Cardiac fibroblast (primary cell): Measurements from ENCODE around the gene GNB1.

Experiments used
- DNase-seq, 2 donors: peaks; one replicate each; pipeline versions ENCODE4 v3.0.0 to v3.0.0-alpha.2; 2010; ENCODE audit warnings: low read depth in 2 of 2
- H3K4me3 ChIP-seq, 2 donors: replicated peaks in 1 of 2; 1 replicate in 1 of 2; 2 replicates in 1 of 2; pipeline ENCODE4 v1.5.1; 2011; ENCODE audit warnings: low read depth in 2 of 2, low read length in 2 of 2, mild to moderate bottlenecking in 2 of 2, moderate library complexity in 1 of 2
- TF ChIP-seq, protein P1 (sequence below): IDR thresholded peaks from one replicate; pipeline ENCODE4 v1.5.1; 2011; ENCODE audit warnings: low read depth, mild to moderate bottlenecking, low read length, inconsistent platforms

Gene GNB1

DNA sequence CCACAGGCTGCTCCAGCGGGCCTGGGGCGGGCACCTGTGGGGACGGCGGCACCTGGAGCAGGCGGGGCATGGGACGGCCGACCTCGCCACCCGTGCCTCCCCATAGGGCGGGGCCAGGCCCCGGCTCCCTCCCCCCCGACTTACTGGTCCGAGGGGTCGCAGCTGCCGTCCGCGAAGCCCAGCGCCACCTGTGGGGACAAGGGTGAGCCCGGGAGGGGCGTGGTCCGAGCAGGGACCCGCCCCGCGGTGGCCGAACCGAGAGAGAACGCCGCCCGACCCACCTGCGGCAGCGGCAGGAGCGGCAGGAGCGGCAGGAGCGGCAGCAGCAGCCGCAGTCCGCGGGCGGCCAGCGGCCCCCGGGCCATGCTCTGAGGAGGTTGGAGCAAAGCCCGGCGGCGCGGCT lies 28.0 kb upstream of the GNB1 start, which contains the start of gene TMEM52:
TSS of gene TMEM52 (minus strand) at position 379 of the 403 bp plus-strand sequence. CDS start at position 365, 14 bp downstream.
- TF ChIP-seq, protein P1, sequence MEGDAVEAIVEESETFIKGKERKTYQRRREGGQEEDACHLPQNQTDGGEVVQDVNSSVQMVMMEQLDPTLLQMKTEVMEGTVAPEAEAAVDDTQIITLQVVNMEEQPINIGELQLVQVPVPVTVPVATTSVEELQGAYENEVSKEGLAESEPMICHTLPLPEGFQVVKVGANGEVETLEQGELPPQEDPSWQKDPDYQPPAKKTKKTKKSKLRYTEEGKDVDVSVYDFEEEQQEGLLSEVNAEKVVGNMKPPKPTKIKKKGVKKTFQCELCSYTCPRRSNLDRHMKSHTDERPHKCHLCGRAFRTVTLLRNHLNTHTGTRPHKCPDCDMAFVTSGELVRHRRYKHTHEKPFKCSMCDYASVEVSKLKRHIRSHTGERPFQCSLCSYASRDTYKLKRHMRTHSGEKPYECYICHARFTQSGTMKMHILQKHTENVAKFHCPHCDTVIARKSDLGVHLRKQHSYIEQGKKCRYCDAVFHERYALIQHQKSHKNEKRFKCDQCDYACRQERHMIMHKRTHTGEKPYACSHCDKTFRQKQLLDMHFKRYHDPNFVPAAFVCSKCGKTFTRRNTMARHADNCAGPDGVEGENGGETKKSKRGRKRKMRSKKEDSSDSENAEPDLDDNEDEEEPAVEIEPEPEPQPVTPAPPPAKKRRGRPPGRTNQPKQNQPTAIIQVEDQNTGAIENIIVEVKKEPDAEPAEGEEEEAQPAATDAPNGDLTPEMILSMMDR, result no peak
- peak within 1 kb of the TSS; percentile 33 to 52 for H3K4me3 ChIP-seq
- DNase-seq, result no peak

- TF ChIP-seq, protein P1, result no peak
- peak overlapping the region; percentile 33 to 52 for H3K4me3 ChIP-seq
- DNase-seq, result no peak
Observed at GRCh38 chr1:1917995-1918900, 27.4 kb upstream of the GNB1 start.

DNA sequence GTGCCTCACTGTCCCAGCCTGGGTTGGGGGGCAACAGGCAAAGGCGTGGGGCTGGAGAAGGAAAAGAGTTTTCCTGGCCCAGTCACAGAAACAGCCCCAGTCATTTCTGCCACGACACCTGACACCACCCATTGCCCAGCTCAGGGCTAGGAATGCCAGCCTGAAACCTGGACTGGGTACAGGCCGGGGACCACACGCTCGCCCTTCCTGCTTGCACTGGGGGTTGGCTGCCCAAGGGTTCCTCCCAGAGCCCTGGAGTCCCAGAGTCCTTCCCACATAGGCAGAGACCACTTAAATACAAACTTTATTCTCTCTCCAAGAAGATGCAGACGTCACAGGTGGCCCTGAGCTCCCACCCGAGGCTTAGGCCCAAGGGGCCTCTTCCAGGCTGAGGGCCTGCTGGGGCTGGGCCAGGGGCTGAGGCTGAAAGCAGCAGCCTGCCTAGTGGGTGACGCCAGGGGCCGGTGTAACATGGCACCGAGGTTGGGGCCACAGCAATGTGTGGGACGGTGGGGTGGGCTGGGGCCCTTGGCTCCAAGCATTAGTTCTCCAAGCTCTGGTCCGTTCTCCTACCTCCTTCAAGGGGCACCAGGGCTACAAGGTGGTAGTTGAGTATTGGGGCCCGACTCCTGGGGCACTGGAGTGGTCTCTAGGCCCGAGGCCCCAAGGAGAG lies 26.6 kb upstream of the GNB1 start:
- no peak overlapping the region for H3K4me3 ChIP-seq
- TF ChIP-seq, protein P1, result no peak
- no peak for DNase-seq

GRCh38 chr1:1916851-1917251 lies 26.0 kb upstream of the GNB1 start:
- TF ChIP-seq, protein P1, result no peak
- H3K4me3 ChIP-seq, result no peak overlapping the region
- DNase-seq, result no peak

DNA sequence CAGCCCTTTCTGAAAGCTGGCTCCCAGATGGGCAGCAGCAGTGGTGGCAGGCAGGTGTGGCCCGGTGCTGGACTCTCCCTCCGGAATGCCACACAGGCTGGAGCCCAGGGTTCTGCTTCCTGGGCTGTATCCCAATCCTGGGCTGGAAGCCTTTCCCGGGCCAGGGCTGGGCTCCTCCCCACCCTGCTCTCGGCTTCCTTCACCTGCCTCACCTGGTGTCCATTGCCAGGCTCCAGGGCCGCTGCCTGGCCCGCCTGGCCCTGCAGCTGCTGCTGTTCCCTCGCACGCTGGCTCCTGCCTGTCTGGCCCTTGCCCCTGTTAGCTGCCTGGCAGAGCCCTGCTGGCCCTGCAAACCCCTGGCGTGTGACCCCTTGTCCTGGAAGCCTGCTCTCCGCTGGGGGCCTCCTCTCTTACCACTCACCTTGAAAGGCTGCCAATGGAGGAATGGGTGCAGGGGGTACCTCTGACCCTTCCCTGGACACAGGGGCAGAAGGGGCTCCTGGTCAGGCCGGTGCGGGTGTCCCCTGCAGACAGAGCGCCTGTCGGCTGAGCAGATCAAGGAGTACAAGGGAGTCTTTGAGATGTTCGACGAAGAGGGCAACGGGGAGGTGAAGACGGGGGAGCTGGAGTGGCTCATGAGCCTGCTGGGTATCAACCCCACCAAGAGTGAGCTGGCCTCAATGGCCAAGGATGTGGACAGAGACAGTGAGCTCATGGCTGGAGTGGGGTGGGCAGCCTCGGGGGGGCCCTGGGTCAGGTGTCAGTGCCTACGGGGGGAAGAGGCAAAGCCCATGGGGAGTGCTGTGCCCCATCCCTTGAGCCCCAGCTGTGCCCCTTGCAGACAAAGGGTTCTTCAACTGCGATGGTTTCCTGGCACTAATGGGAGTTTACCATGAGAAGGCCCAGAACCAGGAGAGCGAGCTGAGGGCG lies 25.3 kb upstream of the GNB1 start:
- DNase-seq, result no peak
- TF ChIP-seq, protein P1, result no peak
- no peak overlapping the region for H3K4me3 ChIP-seq

DNA sequence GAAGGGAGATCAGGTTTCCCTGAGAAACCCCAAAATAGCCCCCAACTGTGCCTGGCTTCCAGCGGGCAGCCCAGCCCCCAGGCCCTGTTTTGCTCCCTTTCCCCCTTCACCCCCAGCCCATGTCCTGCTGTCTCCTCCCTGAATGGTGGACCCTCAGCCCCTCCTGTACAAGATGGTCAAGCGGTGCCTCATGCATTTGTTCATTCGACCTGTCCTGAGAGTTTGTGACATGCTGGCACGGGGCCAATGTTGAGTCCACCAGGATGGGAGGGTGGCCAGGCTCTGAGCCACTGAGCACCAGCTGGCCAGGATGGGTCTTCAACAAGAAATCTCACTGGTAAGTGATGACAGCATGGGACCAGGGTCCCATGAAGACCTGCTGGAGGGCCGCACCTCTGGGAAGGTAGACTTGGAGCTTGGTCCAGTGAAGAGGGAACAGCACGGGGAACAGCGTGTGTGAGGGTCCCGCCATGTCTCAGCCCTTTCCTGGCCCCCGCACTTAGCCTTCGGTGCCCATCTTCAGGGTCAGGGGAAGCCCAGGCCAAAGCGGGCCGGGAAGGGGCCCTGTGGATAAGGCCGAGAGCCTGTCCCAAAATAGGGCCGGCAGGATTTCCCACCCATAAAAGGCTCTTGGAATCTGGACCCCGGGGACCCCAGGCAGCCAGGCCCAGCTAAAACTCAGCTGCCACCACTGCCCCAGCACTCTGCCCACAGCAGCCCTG lies 24.2 kb upstream of the GNB1 start, which contains the start of gene CALML6:
TSS of gene CALML6 (plus strand) at position 290 of the 722 bp plus-strand sequence. CDS start at position 311, 21 bp downstream.
- no peak for DNase-seq
- no peak within 1 kb of the TSS for H3K4me3 ChIP-seq
- TF ChIP-seq, protein P1, result no peak
